CD4-positive, alpha-beta T cell treated with Interleukin-17A for 4 hours (primary cell): ENCODE results near the gene TDRKH.
A peak's percentile ranks its signal among the peaks of the same experiment; 100 is the strongest.
"Not testable (repeated sequence)": the region's sequence is repeated elsewhere in the genome, so short reads cannot be mapped to it uniquely, and the experiment has no call there.

ENCODE experiments used
- DNase-seq: peaks from one replicate; pipeline ENCODE4 v3.0.0-alpha.2; 2020; ENCODE audit warnings: mixed read lengths

The TDRKH gene

GRCh38 chr1:151801310-151801820 lies 11.1 kb upstream of the TDRKH start:
- no peak for DNase-seq

- DNase-seq, result no peak
Observed at GRCh38 chr1:151800830-151801229, 10.5 kb upstream of the TDRKH start.

GRCh38 chr1:151799179-151800022 lies 9.1 kb upstream of the TDRKH start:
- no peak for DNase-seq

GRCh38 chr1:151798571-151798970 lies 8.3 kb upstream of the TDRKH start:
- no peak for DNase-seq

GRCh38 chr1:151790940-151791651 lies 796 bp upstream of the TDRKH start:
- DNase-seq, result peak; percentile 7

- no peak for DNase-seq
Observed at GRCh38 chr1:151787689-151788088, 2.6 kb downstream of the TDRKH start.

- DNase-seq, result no peak
Observed at GRCh38 chr1:151783796-151784195, 6.5 kb downstream of the TDRKH start.

- DNase-seq, result no peak
Observed at GRCh38 chr1:151782741-151783140, 7.6 kb downstream of the TDRKH start.

- DNase-seq, result not testable (repeated sequence)
Observed at GRCh38 chr1:151782026-151782425, 8.3 kb downstream of the TDRKH start.

GRCh38 chr1:151780736-151781135 lies 9.6 kb downstream of the TDRKH start:
- not testable (repeated sequence) for DNase-seq

GRCh38 chr1:151779852-151780251 lies 10.4 kb downstream of the TDRKH start:
- no peak for DNase-seq

- no peak for DNase-seq
Observed at GRCh38 chr1:151777317-151777716, 13.0 kb downstream of the TDRKH start.

GRCh38 chr1:151776665-151777062 lies 13.6 kb downstream of the TDRKH start:
- DNase-seq, result no peak

- DNase-seq, result no peak
Observed at GRCh38 chr1:151775894-151776664, 14.2 kb downstream of the TDRKH start.

GRCh38 chr1:151774256-151774922 lies 15.9 kb downstream of the TDRKH start:
- no peak for DNase-seq

- no peak for DNase-seq
Observed at GRCh38 chr1:151773702-151774101, 16.6 kb downstream of the TDRKH start.

- DNase-seq, result not testable (repeated sequence)
Observed at GRCh38 chr1:151769270-151769669, 21.0 kb downstream of the TDRKH start.

- DNase-seq, result not testable (repeated sequence)
Observed at GRCh38 chr1:151768351-151769066, 21.8 kb downstream of the TDRKH start.

- DNase-seq, result no peak
Observed at GRCh38 chr1:151763990-151764389, 26.3 kb downstream of the TDRKH start.

GRCh38 chr1:151762941-151763921 lies 27.1 kb downstream of the TDRKH start, which contains the start of gene MRPL9:
Gene MRPL9 (minus strand): TSS chr1:151763496. CDS start chr1:151763479, 17 bp downstream.
- peak; percentile 86 for DNase-seq
